Body of pancreas (tissue), 4 donors: ENCODE data around the gene ANKRD44.

Experiments used
- POLR2A ChIP-seq, 3 donors: fragments of 450-650 bp; IDR thresholded peaks; one replicate each; pipeline ENCODE4 v1.6.1; 2016; ENCODE audit warnings: antibody characterized with exemption in 3 of 3, mild to moderate bottlenecking in 2 of 3
- TF ChIP-seq, protein P1 (sequence below), 7 experiments: fragments of 450-650 bp in 4 of 7; fragments of 200-600 bp in 3 of 7; sonication (generic) in 3 of 7; IDR thresholded peaks; one replicate each; pipeline ENCODE4 v1.5.1; 2016 to 2019; ENCODE audit warnings: antibody characterized with exemption in 7 of 7

DNA sequence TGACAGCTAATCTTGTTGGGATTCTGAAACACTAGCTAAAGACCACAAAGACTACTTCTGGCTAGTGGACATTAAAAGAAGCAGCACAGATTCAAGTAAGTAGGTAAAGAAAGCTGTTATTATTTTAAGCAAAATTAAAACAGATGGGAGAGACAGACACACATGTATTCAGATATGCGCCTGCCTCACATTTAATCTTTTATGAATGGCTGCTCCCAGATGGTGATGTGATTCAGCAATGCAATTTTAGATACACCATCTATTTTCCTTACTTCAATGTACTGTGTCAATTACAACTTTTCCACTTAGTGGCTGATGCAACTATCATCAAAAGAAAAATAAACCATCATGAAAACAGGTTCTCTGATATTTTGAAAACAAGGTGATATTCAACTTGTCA, 251.1 kb downstream of the ANKRD44 start:
- TF ChIP-seq, protein P1, sequence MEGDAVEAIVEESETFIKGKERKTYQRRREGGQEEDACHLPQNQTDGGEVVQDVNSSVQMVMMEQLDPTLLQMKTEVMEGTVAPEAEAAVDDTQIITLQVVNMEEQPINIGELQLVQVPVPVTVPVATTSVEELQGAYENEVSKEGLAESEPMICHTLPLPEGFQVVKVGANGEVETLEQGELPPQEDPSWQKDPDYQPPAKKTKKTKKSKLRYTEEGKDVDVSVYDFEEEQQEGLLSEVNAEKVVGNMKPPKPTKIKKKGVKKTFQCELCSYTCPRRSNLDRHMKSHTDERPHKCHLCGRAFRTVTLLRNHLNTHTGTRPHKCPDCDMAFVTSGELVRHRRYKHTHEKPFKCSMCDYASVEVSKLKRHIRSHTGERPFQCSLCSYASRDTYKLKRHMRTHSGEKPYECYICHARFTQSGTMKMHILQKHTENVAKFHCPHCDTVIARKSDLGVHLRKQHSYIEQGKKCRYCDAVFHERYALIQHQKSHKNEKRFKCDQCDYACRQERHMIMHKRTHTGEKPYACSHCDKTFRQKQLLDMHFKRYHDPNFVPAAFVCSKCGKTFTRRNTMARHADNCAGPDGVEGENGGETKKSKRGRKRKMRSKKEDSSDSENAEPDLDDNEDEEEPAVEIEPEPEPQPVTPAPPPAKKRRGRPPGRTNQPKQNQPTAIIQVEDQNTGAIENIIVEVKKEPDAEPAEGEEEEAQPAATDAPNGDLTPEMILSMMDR (IDR thresholded peaks at IDR 0.05): no peak
- no peak for TF ChIP-seq POLR2A (IDR thresholded peaks at IDR 0.05)
